Pericardium fibroblast (primary cell): ENCODE data around the gene C4orf50. TPM values are rescaled to one million over a fixed set of nuclear protein-coding genes. Genes with fewer than 3 reads are reported as not detected.

Experiments used
- total RNA-seq: library from RNA; depleted of rRNA; stranded (reverse); fragments of >200 nt; gene quantifications from 2 replicates; pipeline ENCODE4 v1.2.3, GENCODE V29; 2015

The C4orf50 gene
- not detected in 2 replicates for total RNA-seq

DNA sequence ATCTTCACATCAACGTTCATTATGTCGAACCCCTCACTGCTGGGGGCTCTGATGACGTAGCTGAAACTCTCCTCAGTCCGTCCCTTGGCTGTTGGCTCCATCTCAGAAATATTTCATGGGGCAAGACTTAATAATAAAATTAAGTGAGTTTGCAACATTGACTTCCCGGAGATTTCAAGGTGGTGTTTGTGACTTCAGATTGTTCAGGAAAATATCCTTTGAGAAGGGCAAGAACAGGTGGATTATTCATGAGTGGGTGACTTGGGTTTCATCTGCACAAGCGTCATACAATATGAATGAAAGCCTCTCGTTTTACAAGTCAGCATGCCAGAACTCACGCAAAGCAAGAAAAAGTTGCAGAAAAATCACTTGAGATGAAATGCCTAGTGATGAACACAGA is at the start of gene C4orf50:
TSS of gene C4orf50 (minus strand) at position 101 of the 400 bp plus-strand sequence.

DNA sequence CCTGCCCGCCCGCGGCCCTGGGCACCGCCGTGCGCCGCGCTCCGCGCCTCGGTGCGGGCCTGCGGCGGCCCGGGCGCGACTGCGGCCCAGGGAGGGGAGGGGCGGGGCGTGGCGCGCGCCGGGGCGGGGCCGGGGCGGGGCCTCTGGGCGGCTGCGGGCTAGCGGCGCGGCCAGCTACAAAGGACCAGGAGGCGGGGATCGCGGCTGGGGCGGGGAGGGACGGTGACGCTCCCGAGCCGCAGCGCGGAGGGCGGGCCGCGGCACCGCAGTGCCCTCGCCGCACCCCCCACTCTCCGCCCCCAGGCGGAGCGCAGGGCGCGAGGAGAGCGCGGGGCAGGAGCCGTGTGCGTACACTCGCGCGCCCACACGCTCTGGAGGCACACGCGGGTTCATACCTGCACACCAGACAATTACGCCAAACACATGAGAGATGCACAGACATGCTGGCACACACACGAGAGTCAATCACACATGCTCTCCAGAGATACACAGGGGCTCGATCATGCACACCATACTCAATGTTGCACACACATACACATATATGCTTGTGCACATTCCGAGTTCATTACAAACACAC is 125.1 kb downstream of the C4orf50 start, which contains the start of gene CRMP1:
TSS of gene CRMP1 (minus strand) at position 83 of the 577 bp plus-strand sequence. CDS start 117 bp downstream, outside the sequence.

Other genes starting within 250 kb of the C4orf50 start
- 2.5 and 3.0 TPM in 2 replicates for gene CRMP1, start 125.3 kb downstream of the C4orf50 start, total RNA-seq
- not detected in 2 replicates for gene JAKMIP1, start 182.1 kb upstream of the C4orf50 start, total RNA-seq